ENCODE data around the gene SIRPA.
A peak's percentile ranks its signal among the peaks of the same experiment; 100 is the strongest.
"Not testable (repeated sequence)": the region's sequence is repeated elsewhere in the genome, so short reads cannot be mapped to it uniquely, and the experiment has no call there.

The SIRPA gene

GRCh38 chr20:1904135-1904534, 8.9 kb downstream of the SIRPA start:
- no peak for FAIRE-seq
- no peak for DNase-seq (ENCODE audit: insufficient read length, low spot score)

GRCh38 chr20:1905009-1905408, 9.8 kb downstream of the SIRPA start:
- DNase-seq (ENCODE audit: insufficient read length, low spot score) (no peak), FAIRE-seq (no peak)

GRCh38 chr20:1905693-1906092, 10.5 kb downstream of the SIRPA start:
- DNase-seq (ENCODE audit: insufficient read length, low spot score) (no peak), FAIRE-seq (no peak)

- no peak for FAIRE-seq
These were observed 11.3 kb downstream of the SIRPA start for GRCh38 chr20:1906361-1907051.

DNA sequence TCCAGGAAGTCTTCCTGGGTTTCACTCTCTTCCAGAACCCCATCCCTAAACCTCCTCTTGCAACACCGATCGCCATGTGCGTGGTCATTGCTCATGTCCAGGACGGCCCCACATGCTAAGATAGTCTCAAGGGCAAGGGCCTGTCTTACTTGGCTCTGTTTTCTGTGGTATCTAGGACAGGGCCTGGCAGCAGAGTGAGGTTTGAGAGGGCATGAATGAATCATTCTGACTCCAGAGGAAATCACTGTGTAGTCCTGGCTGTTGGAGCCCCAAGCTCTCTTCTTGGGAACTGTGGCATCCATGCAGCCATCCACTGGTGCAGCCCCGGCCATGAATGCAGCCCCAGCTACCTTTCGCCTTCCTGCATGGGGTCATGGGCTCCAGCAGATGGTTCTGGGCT, 12.4 kb downstream of the SIRPA start:
- DNase-seq (ENCODE audit: insufficient read length, low spot score) (no peak), FAIRE-seq (no peak)

More at GRCh38 chr20:1906361-1907051, 11.3 kb downstream of the SIRPA start:
- DNase-seq (ENCODE audit: insufficient read length, low spot score): no peak

- DNase-seq (ENCODE audit: insufficient read length, low spot score) (no peak), FAIRE-seq (no peak)
These were observed 13.0 kb downstream of the SIRPA start for GRCh38 chr20:1908191-1908590.

DNA sequence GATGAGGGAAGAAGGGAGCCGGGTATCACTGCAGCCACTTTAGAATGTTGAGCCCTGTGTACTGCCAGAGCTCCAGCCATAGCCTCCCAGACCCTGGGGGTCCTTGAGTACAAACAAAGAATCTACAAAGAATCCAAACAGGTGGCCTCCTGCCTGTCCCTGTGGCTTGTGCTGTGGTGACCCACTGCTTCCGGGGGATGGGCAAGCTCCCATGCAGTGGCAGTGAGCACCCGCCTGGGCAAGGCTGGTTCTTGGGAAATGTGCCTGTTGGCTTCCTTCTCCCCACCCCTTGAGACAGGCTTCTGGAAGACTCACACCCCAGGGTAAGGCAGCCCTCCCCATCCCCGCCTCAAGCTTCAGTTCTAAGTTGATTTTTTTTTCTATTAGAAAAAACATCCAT, 13.9 kb downstream of the SIRPA start:
- DNase-seq (ENCODE audit: insufficient read length, low spot score): no peak

DNA sequence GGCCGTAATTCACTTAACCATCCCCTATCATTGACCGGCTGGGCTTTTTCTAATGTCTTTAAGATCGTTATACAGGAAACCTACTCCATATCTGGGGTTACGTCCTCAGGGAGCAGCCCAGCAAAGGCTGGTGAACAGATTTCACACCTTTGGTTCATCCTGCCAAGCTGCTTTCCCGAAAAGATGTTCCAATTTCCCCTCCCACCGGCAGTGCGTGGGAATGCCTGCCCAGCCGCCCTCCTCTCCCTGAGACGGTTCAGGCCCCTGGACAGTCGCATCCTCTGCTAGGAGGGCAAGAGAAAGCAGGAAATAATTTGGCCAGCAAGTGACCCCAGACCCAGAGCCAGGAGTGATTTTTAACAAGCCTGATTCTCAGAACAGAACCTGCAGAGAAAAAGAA, 16.3 kb downstream of the SIRPA start:
- FAIRE-seq (no peak), DNase-seq (ENCODE audit: insufficient read length, low spot score) (no peak)

More for the DNA sequence above, 13.9 kb downstream of the SIRPA start:
- FAIRE-seq: no peak

- no peak for FAIRE-seq
- DNase-seq (ENCODE audit: insufficient read length, low spot score): no peak
These were observed 16.8 kb downstream of the SIRPA start for GRCh38 chr20:1912053-1912452.

GRCh38 chr20:1912646-1913045, 17.4 kb downstream of the SIRPA start:
- no peak for FAIRE-seq

DNA sequence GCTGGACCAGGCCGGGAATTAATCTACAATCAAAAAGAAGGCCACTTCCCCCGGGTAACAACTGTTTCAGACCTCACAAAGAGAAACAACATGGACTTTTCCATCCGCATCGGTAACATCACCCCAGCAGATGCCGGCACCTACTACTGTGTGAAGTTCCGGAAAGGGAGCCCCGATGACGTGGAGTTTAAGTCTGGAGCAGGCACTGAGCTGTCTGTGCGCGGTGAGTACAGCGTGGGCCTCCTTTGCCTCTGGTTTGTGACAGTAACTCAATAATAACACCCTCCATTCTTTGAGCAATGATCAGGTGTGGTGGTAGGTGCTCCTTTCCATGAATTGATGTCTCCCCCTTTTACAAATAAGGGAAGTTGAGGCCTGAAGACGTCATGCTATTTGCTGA, 20.0 kb downstream of the SIRPA start:
- FAIRE-seq; DNase-seq (ENCODE audit: insufficient read length, low spot score): not testable (repeated sequence)

More at GRCh38 chr20:1912646-1913045, 17.4 kb downstream of the SIRPA start:
- DNase-seq (ENCODE audit: insufficient read length, low spot score): no peak

DNA sequence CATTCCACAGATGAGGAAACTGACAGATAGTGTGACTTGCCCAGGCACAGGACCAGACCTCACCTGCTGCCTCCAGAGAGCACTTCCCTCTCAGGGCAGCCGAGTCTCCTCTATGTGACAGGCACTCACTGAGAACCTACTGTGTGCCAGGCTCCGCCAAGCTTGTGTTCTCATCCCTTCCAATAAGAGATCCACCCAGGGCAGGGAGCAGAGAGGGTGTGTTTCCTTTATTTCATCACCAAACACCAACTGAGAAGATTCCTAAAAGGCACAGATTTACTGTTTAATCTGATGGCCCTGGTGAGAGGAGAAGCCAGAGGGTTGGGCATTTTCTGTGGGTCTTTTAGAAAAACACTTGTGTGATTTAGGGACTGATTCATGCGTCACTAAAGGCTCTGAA, 20.5 kb downstream of the SIRPA start:
- FAIRE-seq: no peak

GRCh38 chr20:1917786-1918185, 22.6 kb downstream of the SIRPA start:
- no peak for DNase-seq (ENCODE audit: insufficient read length, low spot score)
- no peak for FAIRE-seq

More for the DNA sequence above, 20.5 kb downstream of the SIRPA start:
- no peak for DNase-seq (ENCODE audit: insufficient read length, low spot score)

- FAIRE-seq: no peak
- DNase-seq (ENCODE audit: insufficient read length, low spot score): no peak
These were observed 23.4 kb downstream of the SIRPA start for GRCh38 chr20:1918491-1919165.

- peak; percentile 53 for DNase-seq (ENCODE audit: insufficient read length, low spot score)
- peak; percentile 23 for FAIRE-seq
These were observed 25.0 kb downstream of the SIRPA start for GRCh38 chr20:1920252-1920651.

GRCh38 chr20:1920826-1921225, 25.6 kb downstream of the SIRPA start:
- FAIRE-seq: no peak
- no peak for DNase-seq (ENCODE audit: insufficient read length, low spot score)

GRCh38 chr20:1921985-1922384, 26.8 kb downstream of the SIRPA start:
- not testable (repeated sequence) for DNase-seq (ENCODE audit: insufficient read length, low spot score); FAIRE-seq

- no peak for FAIRE-seq
These were observed 27.6 kb downstream of the SIRPA start for GRCh38 chr20:1922786-1923185.

GRCh38 chr20:1924910-1925861, 30.0 kb downstream of the SIRPA start:
- no peak for FAIRE-seq

More at GRCh38 chr20:1922786-1923185, 27.6 kb downstream of the SIRPA start:
- DNase-seq (ENCODE audit: insufficient read length, low spot score): no peak

GRCh38 chr20:1926237-1926636, 31.0 kb downstream of the SIRPA start:
- FAIRE-seq: no peak
- DNase-seq (ENCODE audit: insufficient read length, low spot score): no peak

More at GRCh38 chr20:1924910-1925861, 30.0 kb downstream of the SIRPA start:
- no peak for DNase-seq (ENCODE audit: insufficient read length, low spot score)

- FAIRE-seq: no peak
These were observed 32.0 kb downstream of the SIRPA start for GRCh38 chr20:1927217-1927616.

More at GRCh38 chr20:1927217-1927616, 32.0 kb downstream of the SIRPA start:
- DNase-seq (ENCODE audit: insufficient read length, low spot score): no peak

All from GM19239 (cell line).